Astrocyte of the spinal cord (primary cell): ENCODE data around the gene IKZF1.

Experiments
- DNase-seq: peaks from one replicate; pipeline ENCODE4 v3.0.0; 2011; ENCODE audit warnings: low read depth, low spot score
- H3K4me3 ChIP-seq: 2 replicates; pipeline ENCODE4 v1.5.1; 2011; ENCODE audit warnings: low read depth, mild to moderate bottlenecking, low read length, moderate library complexity
- CTCF ChIP-seq: IDR thresholded peaks from 2 replicates; pipeline ENCODE4 v1.5.1; 2012; ENCODE audit warnings: low read depth, mild to moderate bottlenecking, low read length, inconsistent platforms
- in situ Hi-C: cut with HindIII; loops from 2 replicates; pipeline ENCODE4 v1.10.0; 2017; ENCODE audit warnings: low sequenced_read_pairs

The IKZF1 gene

GRCh38 chr7:50330696-50331095 lies 26.2 kb downstream of the IKZF1 start:
- H3K4me3 ChIP-seq, result no peak overlapping the region
- no peak for TF ChIP-seq CTCF
- no peak for DNase-seq
- in situ Hi-C loops, result no loop called here

- H3K4me3 ChIP-seq, result no peak overlapping the region
- no peak for DNase-seq
- in situ Hi-C loops, result no loop called here
- TF ChIP-seq CTCF, result no peak
These were observed 27.2 kb downstream of the IKZF1 start for GRCh38 chr7:50331564-50332208.

- DNase-seq, result no peak
- no peak overlapping the region for H3K4me3 ChIP-seq
- in situ Hi-C loops, result no loop called here
- no peak for TF ChIP-seq CTCF
These were observed 28.0 kb downstream of the IKZF1 start for GRCh38 chr7:50332241-50333165.

GRCh38 chr7:50333221-50333651 lies 28.7 kb downstream of the IKZF1 start:
- no peak overlapping the region for H3K4me3 ChIP-seq
- in situ Hi-C loops, result no loop called here
- no peak for DNase-seq
- TF ChIP-seq CTCF, result no peak

- DNase-seq, result no peak
- TF ChIP-seq CTCF, result no peak
- H3K4me3 ChIP-seq, result no peak overlapping the region
- in situ Hi-C loops, result no loop called here
These were observed 30.0 kb downstream of the IKZF1 start for GRCh38 chr7:50334341-50334994.

GRCh38 chr7:50335230-50335794 lies 30.8 kb downstream of the IKZF1 start:
- in situ Hi-C loops, result no loop called here
- no peak for TF ChIP-seq CTCF
- DNase-seq, result no peak
- H3K4me3 ChIP-seq, result no peak overlapping the region
